Sigmoid colon (tissue), 4 donors: ENCODE data around the gene DGCR2.

Source experiments
- CTCF ChIP-seq, 4 experiments: fragments of 450-650 bp in 3 of 4; fragments of 200-600 bp in 1 of 4; IDR thresholded peaks; one replicate each; pipeline ENCODE4 v1.5.1; 2016 to 2019; ENCODE audit warnings: antibody characterized with exemption in 4 of 4, mild to moderate bottlenecking in 3 of 4, moderate library complexity in 2 of 4
- EP300 ChIP-seq, 4 donors: sonication (generic); formaldehyde crosslinking; IDR thresholded peaks; one replicate each; pipeline ENCODE4 v1.6.1; 2017; ENCODE audit warnings: antibody characterized with exemption in 4 of 4
- POLR2A ChIP-seq, 2 donors: fragments of 450-650 bp; IDR thresholded peaks; one replicate each; pipeline ENCODE4 v1.6.1; 2016; ENCODE audit warnings: antibody characterized with exemption in 2 of 2, mild to moderate bottlenecking in 2 of 2, moderate library complexity in 2 of 2
- POLR2AphosphoS5 ChIP-seq, 4 donors: sonication (generic); formaldehyde crosslinking; IDR thresholded peaks; one replicate each; pipeline ENCODE4 v1.6.1; 2017; ENCODE audit warnings: antibody characterized with exemption in 4 of 4

GRCh38 chr22:19037282-19038163 lies 84.7 kb downstream of the DGCR2 start:
- TF ChIP-seq POLR2AphosphoS5 (IDR thresholded peaks at IDR 0.05), result no peak
- TF ChIP-seq CTCF (IDR thresholded peaks at IDR 0.05), result no peak
- no peak for TF ChIP-seq EP300 (IDR thresholded peaks at IDR 0.05)
- no peak for TF ChIP-seq POLR2A (IDR thresholded peaks at IDR 0.05)
